ENCODE results near the gene PIK3CD.

GRCh38 chr1:9751971-9752370 is 100.4 kb downstream of the PIK3CD start:
- TF ChIP-seq CTCF (IDR thresholded peaks at IDR 0.05) (no peak), POLR2A (IDR thresholded peaks at IDR 0.05) (no peak)
